Suprapubic skin (tissue), 3 donors: ENCODE measurements around the gene RYR1.

Experiments
- EP300 ChIP-seq: sonication (generic); formaldehyde crosslinking; IDR thresholded peaks from one replicate; pipeline ENCODE4 v1.6.1; 2017; ENCODE audit warnings: antibody characterized with exemption
- POLR2A ChIP-seq, 2 donors: fragments of 450-650 bp; IDR thresholded peaks; one replicate each; pipeline ENCODE4 v1.6.1; 2017; ENCODE audit warnings: antibody characterized with exemption in 2 of 2, mild to moderate bottlenecking in 2 of 2, moderate library complexity in 2 of 2
- TF ChIP-seq, protein P1 (sequence below), 2 donors: fragments of 200-600 bp in 1 of 2; fragments of 450-650 bp in 1 of 2; sonication (generic) in 1 of 2; IDR thresholded peaks; one replicate each; pipeline ENCODE4 v1.5.1; 2016 to 2019; ENCODE audit warnings: antibody characterized with exemption in 2 of 2, mild to moderate bottlenecking in 1 of 2, moderate library complexity in 1 of 2

DNA sequence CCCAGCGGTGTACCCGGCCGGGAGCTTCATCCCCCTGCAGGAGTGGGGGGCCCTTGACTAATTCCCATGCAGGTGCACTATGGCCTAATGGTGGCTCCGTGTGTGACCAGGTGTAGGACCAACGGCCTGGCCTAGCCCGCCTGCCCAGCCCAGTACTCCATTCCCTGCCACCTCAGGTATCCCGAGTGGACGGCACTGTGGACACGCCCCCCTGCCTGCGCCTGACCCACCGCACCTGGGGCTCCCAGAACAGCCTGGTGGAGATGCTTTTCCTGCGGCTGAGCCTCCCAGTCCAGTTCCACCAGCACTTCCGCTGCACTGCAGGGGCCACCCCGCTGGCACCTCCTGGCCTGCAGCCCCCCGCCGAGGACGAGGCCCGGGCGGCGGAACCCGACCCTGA, 39.7 kb downstream of the RYR1 start:
- TF ChIP-seq POLR2A (IDR thresholded peaks at IDR 0.05) (no peak), EP300 (no peak)
- TF ChIP-seq, protein P1, sequence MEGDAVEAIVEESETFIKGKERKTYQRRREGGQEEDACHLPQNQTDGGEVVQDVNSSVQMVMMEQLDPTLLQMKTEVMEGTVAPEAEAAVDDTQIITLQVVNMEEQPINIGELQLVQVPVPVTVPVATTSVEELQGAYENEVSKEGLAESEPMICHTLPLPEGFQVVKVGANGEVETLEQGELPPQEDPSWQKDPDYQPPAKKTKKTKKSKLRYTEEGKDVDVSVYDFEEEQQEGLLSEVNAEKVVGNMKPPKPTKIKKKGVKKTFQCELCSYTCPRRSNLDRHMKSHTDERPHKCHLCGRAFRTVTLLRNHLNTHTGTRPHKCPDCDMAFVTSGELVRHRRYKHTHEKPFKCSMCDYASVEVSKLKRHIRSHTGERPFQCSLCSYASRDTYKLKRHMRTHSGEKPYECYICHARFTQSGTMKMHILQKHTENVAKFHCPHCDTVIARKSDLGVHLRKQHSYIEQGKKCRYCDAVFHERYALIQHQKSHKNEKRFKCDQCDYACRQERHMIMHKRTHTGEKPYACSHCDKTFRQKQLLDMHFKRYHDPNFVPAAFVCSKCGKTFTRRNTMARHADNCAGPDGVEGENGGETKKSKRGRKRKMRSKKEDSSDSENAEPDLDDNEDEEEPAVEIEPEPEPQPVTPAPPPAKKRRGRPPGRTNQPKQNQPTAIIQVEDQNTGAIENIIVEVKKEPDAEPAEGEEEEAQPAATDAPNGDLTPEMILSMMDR (IDR thresholded peaks at IDR 0.05), result no peak
